Endometrial microvascular endothelial cells (primary cell): Measurements from ENCODE around the gene NMT1. TPM values are rescaled to one million over a fixed set of nuclear protein-coding genes. Genes with fewer than 3 reads are reported as not detected.

Experiments used
- total RNA-seq: library from RNA; depleted of rRNA; stranded (reverse); fragments of >200 nt; gene quantifications from one replicate; pipeline ENCODE4 v1.2.3, GENCODE V29; 2015; ENCODE audit errors: inconsistent ontology term

NMT1 gene
- total RNA-seq, 1 donor from 2014 or later: 95.8 TPM

Other genes starting within 250 kb of the NMT1 start
- gene GJC1, start 231.0 kb upstream of the NMT1 start, total RNA-seq: 18.2 TPM
- gene HIGD1B, start 213.4 kb upstream of the NMT1 start, total RNA-seq: not detected
- gene EFTUD2, start 161.9 kb upstream of the NMT1 start, total RNA-seq: 122 TPM
- not detected for gene GFAP, start 145.8 kb upstream of the NMT1 start, total RNA-seq
- 30.1 TPM for gene KIF18B, start 113.5 kb upstream of the NMT1 start, total RNA-seq
- gene C1QL1, start 93.0 kb upstream of the NMT1 start, total RNA-seq: not detected
- 40.8 TPM for gene DCAKD, start 9.7 kb upstream of the NMT1 start, total RNA-seq
- 16.2 TPM for gene PLCD3, start 71.2 kb downstream of the NMT1 start, total RNA-seq
- gene ACBD4, start 74.4 kb downstream of the NMT1 start, total RNA-seq: 17.4 TPM
- gene HEXIM1, start 87.2 kb downstream of the NMT1 start, total RNA-seq: 15.4 TPM
- gene HEXIM2, start 100.6 kb downstream of the NMT1 start, total RNA-seq: 5.1 TPM
- under 0.01 TPM for gene FMNL1, start 160.6 kb downstream of the NMT1 start, total RNA-seq
- gene SPATA32, start 200.8 kb downstream of the NMT1 start, total RNA-seq: not detected